Lung (tissue), 12 donors: ENCODE results near the gene TM9SF2. TPM values are rescaled to one million over a fixed set of nuclear protein-coding genes. Genes with fewer than 3 reads are reported as not detected.

Experiments
- ATAC-seq: fragments of 200-7000 bp; cut with Tn5 transposase; one replicate; pipeline ENCODE4 v1.9.1; 2020; ENCODE audit warnings: moderate number of reproducible peaks; ENCODE audit not compliant: insufficient read depth, low FRiP score
- DNase-seq, 3 donors: peaks; one replicate each; pipeline ENCODE4 v3.0.0-alpha.2; 2013 to 2017
- H3K27ac ChIP-seq, 2 donors: one replicate each; pipeline ENCODE4 v1.5.1; 2013; ENCODE audit warnings: mild to moderate bottlenecking in 2 of 2, moderate library complexity in 2 of 2, control low read depth in 1 of 2, inconsistent platforms in 1 of 2, low read depth in 1 of 2, low read length in 1 of 2
- H3K27me3 ChIP-seq, 3 donors: one replicate each; pipeline ENCODE4 v1.5.1; 2013; ENCODE audit warnings: low read length in 2 of 3; ENCODE audit not compliant: control insufficient read depth in 3 of 3, insufficient read depth in 3 of 3
- H3K36me3 ChIP-seq, 4 donors: one replicate each; pipeline ENCODE4 v1.5.1; 2013; ENCODE audit warnings: low read length in 4 of 4, mild to moderate bottlenecking in 1 of 4, moderate library complexity in 1 of 4; ENCODE audit not compliant: control insufficient read depth in 4 of 4, insufficient read depth in 4 of 4
- H3K4me1 ChIP-seq, 5 donors: one replicate each; pipeline ENCODE4 v1.5.1; 2013; ENCODE audit warnings: low read length in 5 of 5, mild to moderate bottlenecking in 2 of 5, moderate library complexity in 1 of 5; ENCODE audit not compliant: control insufficient read depth in 5 of 5, insufficient read depth in 5 of 5
- H3K4me3 ChIP-seq: one replicate; pipeline ENCODE4 v1.5.1; 2013; ENCODE audit warnings: mild to moderate bottlenecking, control low read depth, moderate library complexity
- H3K9ac ChIP-seq, 2 donors: one replicate each; pipeline ENCODE4 v1.5.1; 2013; ENCODE audit warnings: low read length in 2 of 2, control low read depth in 1 of 2; ENCODE audit not compliant: insufficient read depth in 1 of 2
- H3K9me3 ChIP-seq, 4 donors: one replicate each; pipeline ENCODE4 v1.5.1; 2013; ENCODE audit warnings: low read length in 3 of 4, mild to moderate bottlenecking in 1 of 4, moderate library complexity in 1 of 4; ENCODE audit not compliant: control insufficient read depth in 4 of 4, insufficient read depth in 3 of 4
- WGBS, 2 donors: extraction: QIAGEN DNeasy Blood & Tissue Kit; methylation state at CpG; one replicate each; pipeline ENCODE4 v1.1.7; 2013; 5-methylcytosine and 5-hydroxymethylcytosine counted together
- polyA plus RNA-seq, 2 donors: library from polyadenylated mRNA; stranded (reverse); fragments of 200-250 nt; gene quantifications; one replicate each; pipeline ENCODE4 v1.2.1, GENCODE V29; 2013
- total RNA-seq, 2 donors: library from RNA; depleted of rRNA in 1 of 2; stranded (reverse); fragments of >200 nt in 1 of 2; gene quantifications; one replicate each; pipeline ENCODE4 v1.2.1, GENCODE V29; 2014 to 2021
- TF ChIP-seq, protein P1 (sequence below): IDR thresholded peaks from 2 replicates; pipeline ENCODE4 v1.5.1; 2012; ENCODE audit warnings: mild to moderate bottlenecking; ENCODE audit errors: control extremely low read depth, extremely low read depth
- donor health status: control.
- donor health status: control.
- donor health status: Bipolar disorder and iron deficiency.
- donor health status: healthy.
- donor health status: DM: yes; HTN: yes; CAD: no.

The TM9SF2 gene
- total and polyA plus RNA-seq, 4 donors = 54.4 to 164 (median 110) TPM

DNA sequence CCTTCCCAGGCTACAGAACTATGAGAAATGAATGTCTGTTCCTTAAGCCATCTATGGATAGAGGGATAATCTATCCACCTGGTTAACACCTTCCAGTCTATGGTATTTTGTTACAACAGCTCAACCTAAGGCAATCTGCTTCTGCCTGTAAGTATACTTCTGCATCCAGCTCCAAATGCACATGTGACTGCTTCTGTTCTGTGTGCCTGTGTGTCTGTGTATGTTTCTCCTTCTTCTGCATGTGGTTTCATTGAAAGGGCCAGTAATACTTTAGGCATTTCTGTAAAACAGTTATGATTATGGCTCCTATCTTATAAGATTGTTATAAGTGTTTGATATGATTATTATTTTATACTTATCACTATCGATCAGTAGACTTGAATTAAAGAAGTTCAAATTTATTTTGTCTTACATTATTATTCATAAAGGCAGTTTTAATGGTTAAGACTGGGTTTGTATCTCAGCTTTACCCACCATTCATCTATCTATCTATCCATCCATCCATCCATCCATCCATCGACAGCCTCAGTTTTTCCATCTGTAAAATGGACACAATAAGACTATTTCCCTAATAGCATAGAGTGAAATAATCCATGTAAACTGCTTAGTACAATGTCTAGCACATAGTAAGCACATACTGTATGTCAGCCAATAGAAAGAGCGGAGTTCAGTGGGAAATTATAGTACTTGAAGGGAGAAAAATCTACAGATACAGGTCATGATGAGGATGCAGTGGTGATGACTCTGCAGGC is 37.5 kb upstream of the TM9SF2 start:
- Histone ChIP-seq H3K27me3 (no peaks in the 10 kb centered on the region), H3K4me3 (no peak overlapping the region), H3K9ac (no peak overlapping the region), H3K4me1 (no peaks in the 10 kb centered on the region), H3K27ac (no peak overlapping the region), H3K36me3 (no peaks in the 10 kb centered on the region), H3K9me3 (no peaks in the 10 kb centered on the region)
- TF ChIP-seq, protein P1, sequence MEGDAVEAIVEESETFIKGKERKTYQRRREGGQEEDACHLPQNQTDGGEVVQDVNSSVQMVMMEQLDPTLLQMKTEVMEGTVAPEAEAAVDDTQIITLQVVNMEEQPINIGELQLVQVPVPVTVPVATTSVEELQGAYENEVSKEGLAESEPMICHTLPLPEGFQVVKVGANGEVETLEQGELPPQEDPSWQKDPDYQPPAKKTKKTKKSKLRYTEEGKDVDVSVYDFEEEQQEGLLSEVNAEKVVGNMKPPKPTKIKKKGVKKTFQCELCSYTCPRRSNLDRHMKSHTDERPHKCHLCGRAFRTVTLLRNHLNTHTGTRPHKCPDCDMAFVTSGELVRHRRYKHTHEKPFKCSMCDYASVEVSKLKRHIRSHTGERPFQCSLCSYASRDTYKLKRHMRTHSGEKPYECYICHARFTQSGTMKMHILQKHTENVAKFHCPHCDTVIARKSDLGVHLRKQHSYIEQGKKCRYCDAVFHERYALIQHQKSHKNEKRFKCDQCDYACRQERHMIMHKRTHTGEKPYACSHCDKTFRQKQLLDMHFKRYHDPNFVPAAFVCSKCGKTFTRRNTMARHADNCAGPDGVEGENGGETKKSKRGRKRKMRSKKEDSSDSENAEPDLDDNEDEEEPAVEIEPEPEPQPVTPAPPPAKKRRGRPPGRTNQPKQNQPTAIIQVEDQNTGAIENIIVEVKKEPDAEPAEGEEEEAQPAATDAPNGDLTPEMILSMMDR = no peak
- 98% methylated on average over 3 of the region's 3 CpGs for WGBS, 2 donors
- DNase-seq (no peak), ATAC-seq (no peak)

DNA sequence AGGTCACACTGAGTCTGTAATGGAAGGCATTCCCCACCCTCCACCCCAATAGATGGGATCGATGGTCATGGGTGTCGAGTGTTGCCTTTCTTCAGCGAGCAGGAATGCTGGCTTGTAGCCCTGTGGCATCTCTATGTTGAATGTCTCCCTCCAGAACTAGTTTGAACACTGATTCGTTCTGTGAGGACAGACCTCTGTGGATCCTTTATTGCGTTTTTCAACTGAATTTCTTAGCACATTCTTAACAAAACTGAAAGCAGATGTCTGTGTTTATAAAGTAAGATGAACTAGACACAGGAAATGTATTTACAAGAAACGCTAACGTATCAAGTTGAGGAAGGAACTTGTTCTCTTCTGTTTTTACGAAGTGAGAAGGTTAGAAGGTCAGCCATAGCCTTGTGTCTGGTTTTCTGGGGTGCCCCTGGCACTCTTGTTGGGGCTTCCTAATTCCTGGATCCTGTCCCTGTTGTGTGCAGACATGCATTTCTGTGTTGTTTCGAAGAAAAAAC is 36.8 kb upstream of the TM9SF2 start:
- H3K9me3 ChIP-seq = no peaks in the 10 kb centered on the region
- no peak overlapping the region for H3K27ac ChIP-seq
- no peak for ATAC-seq
- no peaks in the 10 kb centered on the region for H3K4me1 ChIP-seq
- H3K27me3 ChIP-seq = no peaks in the 10 kb centered on the region
- H3K4me3 ChIP-seq = no peak overlapping the region
- 37 to 46% methylated on average over 9 of the region's 9 CpGs for WGBS, 2 donors
- TF ChIP-seq, protein P1 = no peak
- H3K9ac ChIP-seq = peak overlapping the region in 1 of 2 donors; percentile 48
- peak; percentile 11 to 35 (median 16) for DNase-seq
- H3K36me3 ChIP-seq = no peaks in the 10 kb centered on the region

DNA sequence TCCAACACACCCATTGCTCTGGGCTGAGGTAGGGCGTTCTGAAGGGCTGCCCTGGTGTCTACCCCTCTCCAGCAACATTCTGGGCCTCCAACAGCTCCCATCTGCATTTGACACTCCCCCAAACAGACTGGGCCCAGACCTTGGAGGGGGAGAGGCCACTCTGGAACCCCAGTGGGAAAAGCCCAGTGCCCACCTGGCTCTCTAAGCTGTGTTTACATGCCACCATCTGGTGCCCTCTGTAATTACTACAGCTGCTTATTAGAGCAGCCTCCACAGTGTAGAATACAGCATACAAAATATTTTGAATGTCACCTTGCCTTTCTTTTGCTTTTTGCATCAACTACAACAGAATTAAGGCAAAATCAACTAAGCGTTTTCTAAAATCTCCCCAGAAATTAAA is 35.8 kb upstream of the TM9SF2 start:
- no peaks in the 10 kb centered on the region for H3K36me3 ChIP-seq
- TF ChIP-seq, protein P1 = no peak
- no peak overlapping the region for H3K9ac ChIP-seq
- H3K9me3 ChIP-seq = no peaks in the 10 kb centered on the region
- DNase-seq (no peak), ATAC-seq (no peak)
- H3K4me3 ChIP-seq = no peak overlapping the region
- no peaks in the 10 kb centered on the region for H3K27me3 ChIP-seq
- H3K4me1 ChIP-seq = no peaks in the 10 kb centered on the region
- H3K27ac ChIP-seq = no peak overlapping the region
- 94 to 98% methylated on average over 2 of the region's 2 CpGs for WGBS, 2 donors
